NCI-H2171 (cell line): Measurements from ENCODE around the gene TSGA10IP.
"Not testable (repeated sequence)": the region's sequence is repeated elsewhere in the genome, so short reads cannot be mapped to it uniquely, and the experiment has no call there.

Experiments used
- DNase-seq: peaks from one replicate; lab custom pipeline; 2025; lab: John Stamatoyannopoulos, UW

Gene TSGA10IP

DNA sequence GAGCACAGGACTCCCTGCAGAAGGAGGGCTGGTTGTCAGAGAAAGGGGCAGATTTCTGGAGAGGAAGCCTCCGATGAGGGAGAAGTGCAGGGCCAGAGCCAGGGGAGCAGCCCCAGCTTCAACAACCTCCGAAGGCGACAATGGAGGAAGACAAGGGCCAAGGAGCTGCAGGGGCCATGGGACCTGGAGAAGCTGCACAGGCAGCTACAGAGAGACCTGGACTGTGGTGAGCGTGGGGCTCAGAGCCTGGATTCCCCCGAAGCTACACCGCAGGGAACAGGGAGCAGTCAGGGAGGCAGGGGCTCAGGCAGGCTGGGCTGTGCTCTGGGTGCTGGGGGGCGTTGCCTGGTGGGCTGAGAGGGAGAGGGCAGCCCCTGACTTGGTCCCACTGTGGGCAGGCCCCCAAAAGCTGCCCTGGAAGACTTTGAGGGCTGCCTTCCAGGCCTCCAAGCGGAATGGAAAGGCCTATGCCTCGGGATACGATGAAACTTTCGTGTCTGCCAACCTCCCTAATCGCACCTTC, 2.4 kb downstream of the TSGA10IP start:
- DNase-seq: no peak

DNA sequence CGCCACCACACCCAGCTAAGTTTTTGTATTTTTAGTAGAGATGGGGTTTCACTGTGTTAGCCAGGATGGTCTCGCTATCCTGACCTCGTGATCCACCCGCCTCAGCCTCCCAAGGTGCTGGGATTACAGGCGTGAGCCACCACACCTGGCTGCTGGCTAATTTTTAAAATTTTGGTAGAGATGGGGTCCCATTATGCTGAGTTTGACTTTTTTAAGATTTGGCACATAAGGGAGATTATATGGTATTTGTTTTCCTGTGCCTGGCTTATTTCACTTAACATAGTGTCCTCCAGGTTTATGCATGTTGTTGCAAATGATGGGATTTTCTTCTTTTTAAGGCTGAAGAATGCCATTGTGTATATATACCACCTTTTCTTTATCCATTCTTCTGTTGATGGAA, 5.4 kb downstream of the TSGA10IP start:
- DNase-seq: not testable (repeated sequence)

DNA sequence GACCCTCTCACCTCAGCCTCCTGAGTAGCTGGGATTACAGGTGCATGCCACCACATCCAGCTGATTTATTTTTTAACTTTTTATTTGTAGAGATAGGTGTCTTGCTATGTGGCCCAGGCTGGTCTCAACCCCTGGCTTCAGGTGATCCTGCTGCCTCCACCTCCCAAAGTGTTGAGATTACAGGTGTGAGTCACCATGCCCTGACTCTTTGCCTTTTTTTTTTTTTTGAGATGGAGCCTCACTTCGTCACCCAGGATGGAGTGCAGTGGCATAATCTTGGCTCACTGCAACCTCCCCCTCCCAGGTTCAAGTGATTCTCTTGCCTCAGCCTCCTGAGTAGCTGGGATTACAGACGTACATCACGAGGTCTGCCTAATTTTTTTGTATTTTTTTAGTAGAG, 6.4 kb downstream of the TSGA10IP start:
- not testable (repeated sequence) for DNase-seq

DNA sequence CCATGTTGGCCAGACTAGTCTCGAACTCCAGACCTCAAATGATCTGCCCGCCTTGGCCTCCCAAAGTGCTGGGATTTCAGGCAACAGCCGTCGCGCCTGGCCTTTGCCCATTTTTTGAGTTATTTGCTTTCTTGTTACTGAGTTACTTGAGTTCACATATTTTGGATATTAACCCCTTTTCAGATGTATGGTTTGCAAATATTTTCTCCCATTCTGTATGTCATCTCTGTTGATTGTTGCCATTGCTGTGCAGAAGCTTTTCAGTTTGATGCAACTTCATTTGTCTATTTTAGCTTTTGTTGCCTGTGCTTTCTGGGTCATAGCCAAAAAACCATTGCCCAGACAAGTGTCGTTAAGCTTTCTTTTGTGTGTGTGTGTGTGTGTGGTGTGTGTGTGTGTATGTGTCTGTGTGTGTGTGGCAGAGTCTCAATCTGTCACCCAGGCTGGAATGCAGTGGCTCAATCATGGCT, 6.8 kb downstream of the TSGA10IP start:
- DNase-seq: peak; percentile 45

DNA sequence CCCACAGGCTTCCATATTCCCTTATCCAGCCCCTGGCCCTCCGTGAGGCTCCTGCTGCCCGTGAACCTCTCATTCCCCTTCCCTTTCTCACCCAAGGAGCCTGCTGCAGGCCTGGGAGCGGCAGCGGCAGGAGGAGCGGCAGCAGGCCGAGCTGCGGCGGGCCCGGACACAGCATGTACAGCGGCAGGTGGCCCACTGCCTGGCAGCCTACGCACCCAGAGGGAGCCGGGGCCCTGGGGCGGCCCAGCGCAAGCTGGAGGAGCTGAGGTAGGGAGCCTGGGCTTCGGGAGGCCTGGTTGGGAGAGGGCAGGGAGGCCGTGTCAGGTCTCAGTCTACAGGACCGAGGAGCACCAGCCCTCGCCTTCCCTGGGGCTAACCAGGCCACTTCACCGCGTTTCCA, 8.2 kb downstream of the TSGA10IP start:
- DNase-seq: peak; percentile 34

DNA sequence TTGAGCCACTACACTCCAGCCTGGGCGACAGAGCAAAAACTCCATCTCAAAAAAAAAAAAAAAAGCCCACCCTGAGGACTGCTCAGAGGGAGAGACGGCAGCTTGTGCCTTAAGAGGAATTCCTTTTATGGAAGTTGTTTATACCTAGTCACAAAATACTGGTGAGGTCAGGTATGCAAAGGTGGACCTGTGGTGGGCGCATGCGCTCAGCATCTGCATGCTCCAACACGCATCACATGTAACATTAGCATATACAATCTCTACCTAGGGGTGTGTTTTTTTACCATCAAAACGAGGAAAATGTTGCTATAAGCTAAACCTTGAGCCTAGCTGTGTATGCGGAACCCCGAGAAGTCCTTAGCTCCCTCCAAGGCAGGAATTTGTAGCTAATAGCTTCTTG, 9.5 kb downstream of the TSGA10IP start:
- DNase-seq: peak; percentile 90

DNA sequence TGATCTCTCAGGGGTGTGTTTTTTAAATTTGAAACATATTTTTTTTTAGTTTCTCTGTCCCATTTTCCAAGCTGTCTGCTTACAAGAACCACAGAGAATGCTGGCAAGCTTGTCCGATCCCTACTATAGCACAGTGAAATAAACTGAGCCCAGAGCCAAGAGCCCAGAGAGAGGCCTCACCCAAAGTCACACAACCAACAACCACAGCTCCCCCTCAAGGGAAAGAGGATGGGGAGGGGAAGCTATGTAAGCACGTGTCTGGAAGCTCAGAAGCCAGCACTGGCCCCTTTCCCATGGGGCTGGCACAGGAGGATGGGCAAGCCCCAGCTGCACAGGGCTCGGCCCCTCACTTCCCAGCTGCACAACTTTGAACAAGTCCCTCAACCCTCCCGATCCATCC, 13.0 kb downstream of the TSGA10IP start:
- no peak for DNase-seq

DNA sequence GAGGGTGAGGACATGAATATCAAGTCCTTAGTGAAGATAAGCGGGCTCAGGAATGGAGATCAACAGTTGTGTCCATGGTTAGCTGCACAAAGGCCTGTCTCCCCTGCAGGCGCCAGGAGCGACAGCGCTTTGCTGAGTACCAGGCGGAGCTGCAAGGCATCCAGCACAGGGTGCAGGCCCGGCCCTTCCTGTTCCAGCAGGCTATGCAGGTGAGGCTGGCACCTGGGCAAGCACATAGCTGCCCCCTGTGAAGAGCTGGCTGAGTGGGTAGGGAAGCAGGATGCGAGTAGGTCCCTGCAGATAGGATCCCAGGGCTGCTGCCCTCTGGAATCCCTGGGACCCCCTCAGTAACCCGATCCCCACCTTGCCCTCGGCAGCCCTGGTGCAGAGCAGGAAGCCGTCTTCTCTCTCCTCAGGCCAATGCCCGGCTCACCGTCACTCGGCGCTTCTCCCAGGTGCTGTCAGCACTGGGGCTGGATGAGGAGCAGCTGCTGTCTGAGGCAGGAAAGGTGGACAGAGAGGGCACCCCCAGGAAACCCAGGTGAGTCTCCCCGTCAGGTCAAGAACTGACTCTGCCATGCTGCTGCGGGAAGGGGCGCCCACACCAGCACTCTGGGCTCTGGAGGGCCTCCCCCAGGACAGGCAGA, 13.6 kb downstream of the TSGA10IP start:
- no peak for DNase-seq

DNA sequence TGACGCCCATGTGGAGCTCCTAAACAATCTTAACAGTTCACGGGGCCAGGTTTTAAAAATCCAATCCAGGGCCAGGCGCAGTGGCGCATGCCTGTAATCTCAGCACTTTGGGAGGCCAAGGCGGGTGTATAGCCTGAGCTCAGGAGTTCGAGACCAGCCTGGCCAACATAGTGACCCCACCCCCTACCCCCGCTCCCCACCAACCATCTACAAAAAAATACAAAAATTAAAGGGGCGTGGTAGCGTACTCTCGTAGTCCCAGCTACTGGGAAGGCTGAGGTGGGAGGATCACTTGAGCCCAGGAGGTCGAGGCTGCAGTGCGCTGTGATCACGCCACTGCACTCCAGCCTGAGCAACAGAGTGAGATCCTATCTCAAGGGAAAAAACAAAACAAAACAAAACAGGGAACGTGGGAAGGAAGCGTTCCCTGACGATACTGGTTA, 15.6 kb downstream of the TSGA10IP start:
- DNase-seq: no peak

DNA sequence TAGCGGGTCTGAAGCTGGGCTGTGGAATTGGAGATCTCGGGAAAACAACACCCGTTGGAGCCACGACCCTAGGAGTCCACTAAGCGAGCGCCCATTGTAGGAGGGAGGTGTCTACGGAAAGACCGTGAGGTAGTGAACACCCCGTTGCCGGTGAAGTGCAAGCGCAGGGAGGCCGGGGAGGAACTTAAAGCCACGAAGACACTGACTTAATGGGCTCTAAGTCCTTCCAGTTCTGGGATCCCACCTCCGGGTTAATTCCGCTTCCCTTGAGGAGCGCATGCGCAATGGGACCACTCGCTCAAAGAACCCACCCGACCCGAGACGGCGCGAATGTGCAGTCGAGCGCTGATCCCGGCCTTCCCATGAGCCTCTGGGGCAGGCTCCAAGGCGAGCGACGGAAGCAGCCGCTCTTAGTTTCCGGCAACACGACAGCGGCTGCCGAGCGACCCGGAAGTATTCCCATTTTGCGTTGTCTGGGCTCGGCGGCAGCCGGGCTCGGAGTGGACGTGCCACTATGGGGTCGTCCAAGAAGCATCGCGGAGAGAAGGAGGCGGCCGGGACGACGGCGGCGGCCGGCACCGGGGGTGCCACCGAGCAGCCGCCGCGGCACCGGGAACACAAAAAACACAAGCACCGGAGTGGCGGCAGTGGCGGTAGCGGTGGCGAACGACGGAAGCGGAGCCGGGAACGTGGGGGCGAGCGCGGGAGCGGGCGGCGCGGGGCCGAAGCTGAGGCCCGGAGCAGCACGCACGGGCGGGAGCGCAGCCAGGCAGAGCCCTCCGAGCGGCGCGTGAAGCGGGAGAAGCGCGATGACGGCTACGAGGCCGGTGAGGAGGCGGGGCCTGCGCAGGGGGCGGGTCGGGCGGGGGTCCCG, 16.2 kb downstream of the TSGA10IP start, which contains the start of gene SART1:
Gene SART1 (plus strand): TSS at position 468 of the 874 bp plus-strand sequence. CDS start 47 bp downstream, at position 515.
- DNase-seq: peak; percentile 98

DNA sequence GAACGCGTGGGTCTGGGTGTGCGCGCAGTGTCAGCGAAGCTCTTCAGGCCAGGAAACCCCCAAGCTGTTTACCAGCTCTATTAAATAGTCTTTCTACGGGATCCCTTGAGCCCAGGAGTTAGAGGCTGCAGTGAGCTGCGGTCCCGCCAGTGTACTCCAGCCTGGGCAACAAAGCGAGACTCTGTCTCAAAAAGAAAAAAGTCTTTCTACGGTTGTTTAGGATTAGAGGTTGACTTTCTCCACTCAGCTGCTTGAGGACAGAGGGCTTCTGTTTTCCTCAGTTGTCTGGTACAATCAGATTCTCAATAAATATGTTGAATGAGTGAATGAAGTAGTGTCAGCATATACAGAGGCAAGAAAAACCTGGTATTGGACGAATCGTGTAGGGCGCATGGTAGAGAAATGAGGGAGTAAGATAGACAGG, 16.9 kb downstream of the TSGA10IP start:
- DNase-seq: no peak

DNA sequence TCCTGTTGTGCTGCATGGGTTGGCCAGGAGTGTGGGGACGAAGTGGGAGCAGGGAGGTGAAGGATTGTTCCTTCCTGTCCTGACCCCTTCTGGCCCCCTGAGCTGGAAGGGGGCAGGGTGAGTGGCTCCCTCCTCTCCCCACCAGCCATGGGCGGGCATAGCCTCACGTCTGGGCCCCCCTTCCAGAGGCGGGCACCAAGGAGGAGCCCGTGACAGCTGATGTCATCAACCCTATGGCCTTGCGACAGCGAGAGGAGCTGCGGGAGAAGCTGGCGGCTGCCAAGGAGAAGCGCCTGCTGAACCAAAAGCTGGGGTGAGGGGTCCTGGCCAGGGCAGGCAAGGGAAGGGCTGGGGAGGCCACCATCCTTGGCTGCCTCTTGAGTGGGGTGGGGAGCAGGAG, 19.6 kb downstream of the TSGA10IP start:
- no peak for DNase-seq

DNA sequence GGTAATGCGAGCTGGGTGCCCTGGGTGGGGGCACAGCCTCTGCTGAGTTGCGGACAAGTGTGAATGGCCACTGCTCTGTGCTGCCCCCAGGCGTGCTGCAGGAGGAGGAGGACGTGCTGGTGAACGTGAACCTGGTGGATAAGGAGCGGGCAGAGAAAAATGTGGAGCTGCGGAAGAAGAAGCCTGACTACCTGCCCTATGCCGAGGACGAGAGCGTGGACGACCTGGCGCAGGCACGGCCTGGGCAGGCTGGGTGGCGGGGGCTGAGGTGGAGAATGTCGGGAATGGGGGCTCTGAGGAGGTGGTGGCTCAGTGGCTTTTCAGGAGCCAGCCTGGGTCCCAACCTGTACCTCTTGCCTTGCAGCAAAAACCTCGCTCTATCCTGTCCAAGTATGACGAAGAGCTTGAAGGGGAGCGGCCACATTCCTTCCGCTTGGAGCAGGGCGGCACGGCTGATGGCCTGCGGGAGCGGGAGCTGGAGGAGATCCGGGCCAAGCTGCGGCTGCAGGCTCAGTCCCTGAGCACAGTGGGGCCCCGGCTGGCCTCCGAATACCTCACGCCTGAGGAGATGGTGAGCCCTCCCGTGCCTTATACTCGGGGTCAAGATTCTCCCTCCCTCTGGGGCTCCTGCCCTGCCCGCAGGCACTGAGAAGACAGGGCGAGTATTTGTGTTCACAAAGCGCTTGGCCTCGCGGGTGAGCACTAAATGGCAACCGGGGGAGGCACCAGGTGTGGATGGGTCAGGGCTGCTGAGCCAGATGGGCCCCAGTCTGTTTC, 20.9 kb downstream of the TSGA10IP start:
- DNase-seq: no peak

DNA sequence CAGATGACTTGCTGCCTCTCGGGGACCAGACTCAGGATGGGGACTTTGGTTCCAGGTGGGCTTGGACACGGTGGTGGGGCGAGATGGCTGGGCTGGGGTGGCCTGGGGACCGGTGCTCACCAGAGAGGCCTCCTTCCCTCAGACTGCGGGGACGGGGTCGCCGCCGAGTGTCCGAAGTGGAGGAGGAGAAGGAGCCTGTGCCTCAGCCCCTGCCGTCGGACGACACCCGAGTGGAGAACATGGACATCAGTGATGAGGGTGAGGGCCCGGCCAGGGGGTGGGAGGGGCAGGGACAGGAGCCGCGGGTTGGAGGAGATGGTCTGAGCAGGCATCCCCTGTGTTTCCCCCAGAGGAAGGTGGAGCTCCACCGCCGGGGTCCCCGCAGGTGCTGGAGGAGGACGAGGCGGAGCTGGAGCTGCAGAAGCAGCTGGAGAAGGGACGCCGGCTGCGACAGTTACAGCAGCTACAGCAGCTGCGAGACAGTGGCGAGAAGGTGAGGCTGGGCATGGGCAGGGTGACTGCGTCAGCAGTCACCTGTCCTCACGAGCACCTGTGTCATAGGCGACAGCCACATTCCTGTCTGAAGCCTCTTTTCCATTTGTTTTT, 22.2 kb downstream of the TSGA10IP start:
- DNase-seq: no peak

DNA sequence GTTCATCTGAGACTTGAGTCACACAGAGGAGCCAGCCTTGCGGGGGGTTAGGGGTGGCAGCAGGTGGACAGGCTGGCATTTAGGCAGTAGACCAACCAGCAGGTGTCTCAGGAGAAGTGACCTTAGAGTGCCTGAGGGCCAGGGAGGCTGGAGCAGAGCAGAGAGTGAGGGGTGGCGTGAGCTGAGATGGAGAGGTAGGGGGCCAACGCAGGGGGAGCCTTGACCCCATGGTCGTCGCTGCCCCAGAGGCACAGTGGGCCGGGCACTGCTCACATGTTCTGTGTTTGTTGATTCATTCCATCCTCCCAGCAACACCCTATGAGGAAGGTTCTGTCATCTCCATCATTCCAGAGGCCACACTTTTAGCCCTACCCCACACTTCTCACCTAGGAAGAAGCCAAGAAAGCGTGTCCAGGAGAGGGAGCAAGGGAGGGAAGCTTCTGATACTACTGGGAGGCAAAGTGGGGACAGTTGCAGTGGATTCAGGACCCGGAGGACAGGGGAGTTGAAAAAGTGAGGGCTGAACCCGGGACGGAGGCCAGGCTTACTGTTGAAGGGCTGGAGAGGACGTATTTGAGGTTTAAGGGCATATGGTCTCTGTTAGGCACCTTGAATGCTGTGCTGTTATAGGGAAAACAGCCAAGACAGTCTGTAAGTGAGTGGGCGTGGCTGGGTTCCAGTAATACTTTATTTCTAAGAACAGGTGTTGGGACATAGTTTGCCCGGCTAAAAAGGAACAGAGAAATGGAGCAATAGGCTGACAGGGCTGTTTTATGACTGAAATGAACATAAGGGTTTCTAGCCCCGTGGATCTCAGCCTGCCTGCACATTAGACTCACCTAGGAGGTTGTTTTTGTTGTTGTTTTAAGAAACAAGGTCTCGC, 23.6 kb downstream of the TSGA10IP start:
- no peak for DNase-seq

DNA sequence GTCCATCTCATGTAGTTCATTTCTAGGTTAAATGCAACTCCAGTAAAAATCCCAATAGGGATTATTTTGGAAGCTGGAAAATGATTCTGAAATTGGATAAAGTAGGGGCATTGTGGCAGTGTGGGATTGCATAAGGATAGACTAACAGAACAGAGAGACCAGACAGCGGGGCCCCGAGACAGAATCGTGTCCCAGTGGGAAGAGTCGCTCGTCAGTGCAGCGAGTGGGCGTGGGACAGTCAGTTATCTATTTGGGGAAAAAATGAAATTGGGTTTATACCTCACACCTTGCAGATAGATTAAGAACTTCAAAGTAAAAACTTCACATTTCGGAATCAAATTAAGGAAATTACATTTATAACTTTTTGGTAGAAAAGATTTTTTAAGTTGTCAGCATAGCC, 26.8 kb downstream of the TSGA10IP start:
- no peak for DNase-seq

DNA sequence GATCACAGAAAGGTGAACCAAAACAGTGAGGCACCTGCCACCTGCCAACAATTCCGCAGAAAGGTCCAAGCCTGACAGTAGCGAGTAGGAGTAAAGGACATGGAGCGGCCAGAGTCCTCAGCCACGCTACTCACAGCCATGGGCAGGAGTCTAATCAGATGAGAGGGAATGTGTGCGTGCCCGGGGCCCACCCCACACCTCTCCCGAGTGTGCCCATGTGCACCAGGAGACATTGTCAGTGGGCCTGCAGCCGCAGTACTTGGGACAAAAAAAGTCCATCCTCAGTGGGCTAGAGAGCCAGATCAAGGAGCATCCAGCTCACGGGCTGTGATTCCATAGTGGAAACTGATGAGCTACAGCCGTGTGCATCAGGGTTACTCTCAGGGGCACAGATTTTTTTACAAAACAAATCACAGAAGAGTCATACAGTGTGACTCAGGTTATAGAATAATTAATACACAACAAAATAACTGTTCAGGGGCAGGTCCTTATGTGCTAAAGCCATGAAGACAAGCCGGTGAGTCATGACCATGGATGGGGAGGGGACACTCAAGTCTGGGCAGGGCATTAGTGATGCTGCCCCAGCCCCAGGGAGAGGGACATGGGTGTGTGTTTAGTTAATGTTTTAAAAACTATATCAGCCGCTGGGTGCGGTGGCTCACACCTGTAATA, 28.3 kb downstream of the TSGA10IP start:
- DNase-seq: no peak

DNA sequence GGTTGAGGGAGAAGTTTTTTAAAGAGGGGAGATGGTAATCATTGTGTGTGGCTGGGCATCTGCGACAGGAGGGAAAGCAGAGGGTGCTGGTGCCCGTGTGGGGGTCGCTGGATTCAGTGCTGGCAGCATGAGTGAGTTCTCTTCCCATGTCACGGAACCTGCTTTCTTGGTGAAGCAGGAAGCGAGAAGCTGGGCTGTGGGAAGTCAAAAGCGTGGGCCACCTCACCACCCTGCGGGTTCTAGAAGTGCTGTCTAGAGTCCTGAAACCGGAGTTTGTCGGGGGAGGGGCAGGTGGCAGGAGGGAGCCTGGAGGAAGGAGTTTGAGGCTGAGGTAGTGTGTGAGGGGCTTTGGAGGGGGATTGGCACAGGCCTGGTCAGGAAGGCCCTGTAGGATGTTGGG, 30.5 kb downstream of the TSGA10IP start:
- DNase-seq: no peak

DNA sequence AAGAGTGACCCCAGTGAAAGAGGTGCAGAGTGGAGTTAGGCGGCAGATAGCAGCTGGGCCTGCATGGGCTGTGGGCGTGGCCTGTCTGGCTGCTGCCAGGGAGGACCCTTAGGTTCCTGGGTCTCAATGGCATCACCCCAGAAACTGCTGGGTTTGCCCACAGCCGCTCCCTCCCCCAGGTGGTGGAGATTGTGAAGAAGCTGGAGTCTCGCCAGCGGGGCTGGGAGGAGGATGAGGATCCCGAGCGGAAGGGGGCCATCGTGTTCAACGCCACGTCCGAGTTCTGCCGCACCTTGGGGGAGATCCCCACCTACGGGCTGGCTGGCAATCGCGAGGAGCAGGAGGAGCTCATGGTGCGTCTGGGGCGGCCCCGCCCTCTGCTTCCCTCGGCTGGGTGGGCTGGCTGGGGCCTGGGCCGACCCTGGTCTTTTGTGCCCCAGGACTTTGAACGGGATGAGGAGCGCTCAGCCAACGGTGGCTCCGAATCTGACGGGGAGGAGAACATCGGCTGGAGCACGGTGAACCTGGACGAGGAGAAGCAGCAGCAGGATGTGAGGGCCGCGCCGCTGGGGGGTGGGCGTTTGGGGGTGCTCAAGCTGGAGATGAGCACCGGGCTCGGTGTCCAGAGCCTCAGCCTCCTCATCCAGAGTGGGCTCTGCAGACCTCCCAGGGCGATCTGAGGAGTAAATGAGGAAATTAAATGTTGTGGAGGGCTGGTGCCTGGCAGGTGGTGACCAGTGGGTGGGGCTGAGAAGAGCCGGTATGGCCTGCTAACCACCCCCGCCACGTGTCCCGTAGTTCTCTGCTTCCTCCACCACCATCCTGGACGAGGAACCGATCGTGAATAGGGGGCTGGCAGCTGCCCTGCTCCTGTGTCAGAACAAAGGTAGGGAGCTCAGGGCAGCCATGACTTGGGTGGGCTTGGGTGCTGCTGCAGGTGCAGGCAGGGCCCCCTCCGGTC, 31.2 kb downstream of the TSGA10IP start:
- DNase-seq: no peak
